WTC11 (cell line): ENCODE results near the gene SLC38A8. TPM values are rescaled to one million over a fixed set of nuclear protein-coding genes. Genes with fewer than 3 reads are reported as not detected.

ENCODE experiments used
- ATAC-seq: fragments of 200-7000 bp; cut with Tn5 transposase; 2 replicates; pipeline ENCODE4 v1.10.0; 2021; ENCODE audit warnings: mild to moderate bottlenecking, moderate library complexity
- CTCF ChIA-PET: fragments of 300-600 bp; sonication (Branson Sonifier 250); formaldehyde crosslinking; loops from one replicate; lab custom pipeline; 2021; ENCODE audit warnings: antibody characterized with exemption; lab: Charles Lee
- POLR2A ChIA-PET: fragments of 350-600 bp; sonication (Branson Sonifier 250); formaldehyde crosslinking; loops from one replicate; lab custom pipeline; 2021; ENCODE audit warnings: antibody characterized with exemption; lab: Charles Lee
- DNase-seq: peaks from one replicate; pipeline ENCODE4 v3.0.0; 2021; ENCODE audit warnings: low spot score
- H3K27ac Mint-ChIP-seq: 2 replicates; pipeline ENCODE4 v1.8.0; 2021; ENCODE audit warnings: mixed read lengths
- H3K27me3 Mint-ChIP-seq: 2 replicates; pipeline ENCODE4 v1.8.0; 2021; ENCODE audit warnings: low read depth, mild to moderate bottlenecking, moderate library complexity, mixed read lengths
- H3K36me3 Mint-ChIP-seq: 2 replicates; pipeline ENCODE4 v1.8.0; 2021; ENCODE audit warnings: mixed read lengths
- H3K4me1 Mint-ChIP-seq: 2 replicates; pipeline ENCODE4 v1.8.0; 2022; ENCODE audit warnings: mixed read lengths
- H3K4me3 Mint-ChIP-seq: 2 replicates; pipeline ENCODE4 v1.8.0; 2021; ENCODE audit warnings: mild to moderate bottlenecking, moderate library complexity, mixed read lengths
- H3K9me3 Mint-ChIP-seq: 2 replicates; pipeline ENCODE4 v1.8.0; 2021; ENCODE audit warnings: mixed read lengths
- ATF1 ChIP-seq: sonication (generic); formaldehyde crosslinking; IDR thresholded peaks from 2 replicates; pipeline ENCODE4 v1.8.1; 2023; ENCODE audit warnings: mild to moderate bottlenecking, moderate library complexity, missing genetic modification reagents
- ATF6 ChIP-seq: sonication (generic); formaldehyde crosslinking; IDR thresholded peaks from 2 replicates; pipeline ENCODE4 v1.8.1; 2023; ENCODE audit warnings: mild to moderate bottlenecking, missing genetic modification reagents
- CBFB ChIP-seq: sonication (generic); formaldehyde crosslinking; IDR thresholded peaks from 2 replicates; pipeline ENCODE4 v1.8.1; 2022; ENCODE audit warnings: mild to moderate bottlenecking, low read depth, missing genetic modification reagents
- FOXK1 ChIP-seq: sonication (generic); formaldehyde crosslinking; IDR thresholded peaks from 2 replicates; pipeline ENCODE4 v1.8.0; 2022; ENCODE audit warnings: mild to moderate bottlenecking, moderate library complexity, missing genetic modification reagents
- KAT7 ChIP-seq: sonication (generic); formaldehyde crosslinking; IDR thresholded peaks from 2 replicates; pipeline ENCODE4 v1.8.1; 2023; ENCODE audit warnings: missing genetic modification reagents, mild to moderate bottlenecking, borderline replicate concordance
- MYBL2 ChIP-seq: sonication (generic); formaldehyde crosslinking; IDR thresholded peaks from 2 replicates; pipeline ENCODE4 v1.8.1; 2023; ENCODE audit warnings: mild to moderate bottlenecking, moderate library complexity, missing genetic modification reagents
- PRDM15 ChIP-seq: sonication (generic); formaldehyde crosslinking; IDR thresholded peaks from 2 replicates; pipeline ENCODE4 v1.8.0; 2022; ENCODE audit warnings: missing genetic modification reagents
- SMAD4 ChIP-seq: sonication (generic); formaldehyde crosslinking; IDR thresholded peaks from 2 replicates; pipeline ENCODE4 v1.8.0; 2022; ENCODE audit warnings: mild to moderate bottlenecking, missing genetic modification reagents
- STAT6 ChIP-seq: sonication (generic); formaldehyde crosslinking; conservative IDR thresholded peaks from 2 replicates; pipeline ENCODE4 v1.8.1; 2023; ENCODE audit warnings: mild to moderate bottlenecking, low read depth, missing genetic modification reagents, moderate library complexity
- TEAD4 ChIP-seq: sonication (generic); formaldehyde crosslinking; IDR thresholded peaks from 2 replicates; pipeline ENCODE4 v1.8.0; 2022; ENCODE audit warnings: mild to moderate bottlenecking, missing genetic modification reagents
- ZNF138 ChIP-seq: sonication (generic); formaldehyde crosslinking; conservative IDR thresholded peaks from 2 replicates; pipeline ENCODE4 v1.8.1; 2022; ENCODE audit warnings: mild to moderate bottlenecking, moderate library complexity, missing genetic modification reagents
- ZNF232 ChIP-seq: sonication (generic); formaldehyde crosslinking; IDR thresholded peaks from 2 replicates; pipeline ENCODE4 v1.8.0; 2022; ENCODE audit warnings: mild to moderate bottlenecking, missing genetic modification reagents
- total RNA-seq: library from RNA; stranded (reverse); gene quantifications from 3 replicates; pipeline ENCODE4 v1.2.3, GENCODE V29; 2021
- TF ChIP-seq, protein P1 (sequence below): sonication (generic); formaldehyde crosslinking; IDR thresholded peaks from 2 replicates; pipeline ENCODE4 v1.8.0; 2022; ENCODE audit warnings: mild to moderate bottlenecking, missing genetic modification reagents
- TF ChIP-seq, protein P2 (sequence below): sonication (generic); formaldehyde crosslinking; IDR thresholded peaks from 2 replicates; pipeline ENCODE4 v1.8.0; 2023; ENCODE audit warnings: mild to moderate bottlenecking, missing genetic modification reagents
- TF ChIP-seq, protein P3 (sequence below): sonication (generic); formaldehyde crosslinking; IDR thresholded peaks from 2 replicates; pipeline ENCODE4 v1.8.1; 2022; ENCODE audit warnings: low read depth, mild to moderate bottlenecking, moderate library complexity, missing genetic modification reagents, borderline replicate concordance
- TF ChIP-seq, protein P4 (sequence below): sonication (generic); formaldehyde crosslinking; IDR thresholded peaks from 2 replicates; pipeline ENCODE4 v1.8.0; 2023; ENCODE audit warnings: missing genetic modification reagents, mild to moderate bottlenecking, borderline replicate concordance
- TF ChIP-seq, protein P5 (sequence below): sonication (generic); formaldehyde crosslinking; IDR thresholded peaks from 2 replicates; pipeline ENCODE4 v1.8.1; 2023; ENCODE audit warnings: mild to moderate bottlenecking, missing genetic modification reagents

SLC38A8 gene
- total RNA-seq, 1 experiment from 2014 or later: not detected

- peaks cover 18% of the 10 kb centered on the region for H3K27me3 Mint-ChIP-seq
- no peak overlapping the region for H3K4me3 Mint-ChIP-seq
- peaks cover 14% of the 10 kb centered on the region for H3K36me3 Mint-ChIP-seq
- ChIA-PET POLR2A (no interaction called here), CTCF (no interaction called here)
- no peak overlapping the region for H3K27ac Mint-ChIP-seq
- H3K9me3 Mint-ChIP-seq: peaks cover 15% of the 10 kb centered on the region
- peaks cover 14% of the 10 kb centered on the region for H3K4me1 Mint-ChIP-seq
- no peak for ATAC-seq
- TF ChIP-seq, protein P1, sequence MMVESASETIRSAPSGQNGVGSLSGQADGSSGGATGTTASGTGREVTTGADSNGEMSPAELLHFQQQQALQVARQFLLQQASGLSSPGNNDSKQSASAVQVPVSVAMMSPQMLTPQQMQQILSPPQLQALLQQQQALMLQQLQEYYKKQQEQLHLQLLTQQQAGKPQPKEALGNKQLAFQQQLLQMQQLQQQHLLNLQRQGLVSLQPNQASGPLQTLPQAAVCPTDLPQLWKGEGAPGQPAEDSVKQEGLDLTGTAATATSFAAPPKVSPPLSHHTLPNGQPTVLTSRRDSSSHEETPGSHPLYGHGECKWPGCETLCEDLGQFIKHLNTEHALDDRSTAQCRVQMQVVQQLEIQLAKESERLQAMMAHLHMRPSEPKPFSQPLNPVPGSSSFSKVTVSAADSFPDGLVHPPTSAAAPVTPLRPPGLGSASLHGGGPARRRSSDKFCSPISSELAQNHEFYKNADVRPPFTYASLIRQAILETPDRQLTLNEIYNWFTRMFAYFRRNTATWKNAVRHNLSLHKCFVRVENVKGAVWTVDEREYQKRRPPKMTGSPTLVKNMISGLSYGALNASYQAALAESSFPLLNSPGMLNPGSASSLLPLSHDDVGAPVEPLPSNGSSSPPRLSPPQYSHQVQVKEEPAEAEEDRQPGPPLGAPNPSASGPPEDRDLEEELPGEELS (CRISPR knock-in tag): no peak
- TF ChIP-seq PRDM15 (no peak), ATF1 (no peak), STAT6 (no peak), SMAD4 (CRISPR knock-in tag) (no peak), ZNF232 (CRISPR knock-in tag) (no peak), KAT7 (no peak), CBFB (no peak), ZNF138 (CRISPR knock-in tag) (no peak), MYBL2 (no peak), TEAD4 (CRISPR knock-in tag) (no peak), FOXK1 (no peak), ATF6 (CRISPR knock-in tag) (no peak)
- TF ChIP-seq, protein P2, sequence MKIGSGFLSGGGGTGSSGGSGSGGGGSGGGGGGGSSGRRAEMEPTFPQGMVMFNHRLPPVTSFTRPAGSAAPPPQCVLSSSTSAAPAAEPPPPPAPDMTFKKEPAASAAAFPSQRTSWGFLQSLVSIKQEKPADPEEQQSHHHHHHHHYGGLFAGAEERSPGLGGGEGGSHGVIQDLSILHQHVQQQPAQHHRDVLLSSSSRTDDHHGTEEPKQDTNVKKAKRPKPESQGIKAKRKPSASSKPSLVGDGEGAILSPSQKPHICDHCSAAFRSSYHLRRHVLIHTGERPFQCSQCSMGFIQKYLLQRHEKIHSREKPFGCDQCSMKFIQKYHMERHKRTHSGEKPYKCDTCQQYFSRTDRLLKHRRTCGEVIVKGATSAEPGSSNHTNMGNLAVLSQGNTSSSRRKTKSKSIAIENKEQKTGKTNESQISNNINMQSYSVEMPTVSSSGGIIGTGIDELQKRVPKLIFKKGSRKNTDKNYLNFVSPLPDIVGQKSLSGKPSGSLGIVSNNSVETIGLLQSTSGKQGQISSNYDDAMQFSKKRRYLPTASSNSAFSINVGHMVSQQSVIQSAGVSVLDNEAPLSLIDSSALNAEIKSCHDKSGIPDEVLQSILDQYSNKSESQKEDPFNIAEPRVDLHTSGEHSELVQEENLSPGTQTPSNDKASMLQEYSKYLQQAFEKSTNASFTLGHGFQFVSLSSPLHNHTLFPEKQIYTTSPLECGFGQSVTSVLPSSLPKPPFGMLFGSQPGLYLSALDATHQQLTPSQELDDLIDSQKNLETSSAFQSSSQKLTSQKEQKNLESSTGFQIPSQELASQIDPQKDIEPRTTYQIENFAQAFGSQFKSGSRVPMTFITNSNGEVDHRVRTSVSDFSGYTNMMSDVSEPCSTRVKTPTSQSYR: no peak
- TF ChIP-seq, protein P3, sequence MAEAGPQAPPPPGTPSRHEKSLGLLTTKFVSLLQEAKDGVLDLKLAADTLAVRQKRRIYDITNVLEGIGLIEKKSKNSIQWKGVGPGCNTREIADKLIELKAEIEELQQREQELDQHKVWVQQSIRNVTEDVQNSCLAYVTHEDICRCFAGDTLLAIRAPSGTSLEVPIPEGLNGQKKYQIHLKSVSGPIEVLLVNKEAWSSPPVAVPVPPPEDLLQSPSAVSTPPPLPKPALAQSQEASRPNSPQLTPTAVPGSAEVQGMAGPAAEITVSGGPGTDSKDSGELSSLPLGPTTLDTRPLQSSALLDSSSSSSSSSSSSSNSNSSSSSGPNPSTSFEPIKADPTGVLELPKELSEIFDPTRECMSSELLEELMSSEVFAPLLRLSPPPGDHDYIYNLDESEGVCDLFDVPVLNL (CRISPR knock-in tag): no peak
- TF ChIP-seq, protein P4, sequence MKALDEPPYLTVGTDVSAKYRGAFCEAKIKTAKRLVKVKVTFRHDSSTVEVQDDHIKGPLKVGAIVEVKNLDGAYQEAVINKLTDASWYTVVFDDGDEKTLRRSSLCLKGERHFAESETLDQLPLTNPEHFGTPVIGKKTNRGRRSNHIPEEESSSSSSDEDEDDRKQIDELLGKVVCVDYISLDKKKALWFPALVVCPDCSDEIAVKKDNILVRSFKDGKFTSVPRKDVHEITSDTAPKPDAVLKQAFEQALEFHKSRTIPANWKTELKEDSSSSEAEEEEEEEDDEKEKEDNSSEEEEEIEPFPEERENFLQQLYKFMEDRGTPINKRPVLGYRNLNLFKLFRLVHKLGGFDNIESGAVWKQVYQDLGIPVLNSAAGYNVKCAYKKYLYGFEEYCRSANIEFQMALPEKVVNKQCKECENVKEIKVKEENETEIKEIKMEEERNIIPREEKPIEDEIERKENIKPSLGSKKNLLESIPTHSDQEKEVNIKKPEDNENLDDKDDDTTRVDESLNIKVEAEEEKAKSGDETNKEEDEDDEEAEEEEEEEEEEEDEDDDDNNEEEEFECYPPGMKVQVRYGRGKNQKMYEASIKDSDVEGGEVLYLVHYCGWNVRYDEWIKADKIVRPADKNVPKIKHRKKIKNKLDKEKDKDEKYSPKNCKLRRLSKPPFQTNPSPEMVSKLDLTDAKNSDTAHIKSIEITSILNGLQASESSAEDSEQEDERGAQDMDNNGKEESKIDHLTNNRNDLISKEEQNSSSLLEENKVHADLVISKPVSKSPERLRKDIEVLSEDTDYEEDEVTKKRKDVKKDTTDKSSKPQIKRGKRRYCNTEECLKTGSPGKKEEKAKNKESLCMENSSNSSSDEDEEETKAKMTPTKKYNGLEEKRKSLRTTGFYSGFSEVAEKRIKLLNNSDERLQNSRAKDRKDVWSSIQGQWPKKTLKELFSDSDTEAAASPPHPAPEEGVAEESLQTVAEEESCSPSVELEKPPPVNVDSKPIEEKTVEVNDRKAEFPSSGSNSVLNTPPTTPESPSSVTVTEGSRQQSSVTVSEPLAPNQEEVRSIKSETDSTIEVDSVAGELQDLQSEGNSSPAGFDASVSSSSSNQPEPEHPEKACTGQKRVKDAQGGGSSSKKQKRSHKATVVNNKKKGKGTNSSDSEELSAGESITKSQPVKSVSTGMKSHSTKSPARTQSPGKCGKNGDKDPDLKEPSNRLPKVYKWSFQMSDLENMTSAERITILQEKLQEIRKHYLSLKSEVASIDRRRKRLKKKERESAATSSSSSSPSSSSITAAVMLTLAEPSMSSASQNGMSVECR: no peak
- TF ChIP-seq, protein P5, sequence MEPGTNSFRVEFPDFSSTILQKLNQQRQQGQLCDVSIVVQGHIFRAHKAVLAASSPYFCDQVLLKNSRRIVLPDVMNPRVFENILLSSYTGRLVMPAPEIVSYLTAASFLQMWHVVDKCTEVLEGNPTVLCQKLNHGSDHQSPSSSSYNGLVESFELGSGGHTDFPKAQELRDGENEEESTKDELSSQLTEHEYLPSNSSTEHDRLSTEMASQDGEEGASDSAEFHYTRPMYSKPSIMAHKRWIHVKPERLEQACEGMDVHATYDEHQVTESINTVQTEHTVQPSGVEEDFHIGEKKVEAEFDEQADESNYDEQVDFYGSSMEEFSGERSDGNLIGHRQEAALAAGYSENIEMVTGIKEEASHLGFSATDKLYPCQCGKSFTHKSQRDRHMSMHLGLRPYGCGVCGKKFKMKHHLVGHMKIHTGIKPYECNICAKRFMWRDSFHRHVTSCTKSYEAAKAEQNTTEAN (CRISPR knock-in tag): no peak
- no peak for DNase-seq
Measured at GRCh38 chr16:84021488-84021887, 21.1 kb downstream of the SLC38A8 start.
